ENCODE measurements around the gene COL21A1.

COL21A1 gene

GRCh38 chr6:56156643-56157042 is 90.7 kb downstream of the COL21A1 start:
- H3K9me3 ChIP-seq (ENCODE audit: insufficient read depth, low read length, severe bottlenecking), result no peaks in the 10 kb centered on the region
- no peak overlapping the region for H3K4me2 ChIP-seq (ENCODE audit: insufficient read depth, low read length)
- DNase-seq (no peak), ATAC-seq (ENCODE audit: insufficient read depth, low read depth) (no peak)
- no peak overlapping the region for H3K4me3 ChIP-seq (ENCODE audit: low read depth in 1 of 2, low read length in 2 of 2)
- no peak overlapping the region for H3K27ac ChIP-seq (ENCODE audit: low read length)
- TF ChIP-seq CTCF (IDR thresholded peaks at IDR 0.05; ENCODE audit: borderline replicate concordance, extremely low read depth, low read length, poor library complexity, severe bottlenecking) (no peak), EZH2 (IDR thresholded peaks at IDR 0.05; ENCODE audit: borderline replicate concordance, low read depth, low read length, severe bottlenecking) (no peak)
- H4K20me1 ChIP-seq (ENCODE audit: insufficient read depth, low read length), result no peaks in the 10 kb centered on the region
- no peak overlapping the region for H2AFZ ChIP-seq (ENCODE audit: low read depth, low read length)
- H3K4me1 ChIP-seq (ENCODE audit: insufficient read depth, low read length), result no peaks in the 10 kb centered on the region
- no peaks in the 10 kb centered on the region for H3K36me3 ChIP-seq (ENCODE audit: insufficient read depth, low read length)
- no peaks in the 10 kb centered on the region for H3K27me3 ChIP-seq (ENCODE audit: insufficient read depth, low read length, poor library complexity)
- H3K9ac ChIP-seq (ENCODE audit: low read depth, low read length), result no peak overlapping the region
- H3K79me2 ChIP-seq (ENCODE audit: insufficient read depth, low read length), result no peaks in the 10 kb centered on the region

DNA sequence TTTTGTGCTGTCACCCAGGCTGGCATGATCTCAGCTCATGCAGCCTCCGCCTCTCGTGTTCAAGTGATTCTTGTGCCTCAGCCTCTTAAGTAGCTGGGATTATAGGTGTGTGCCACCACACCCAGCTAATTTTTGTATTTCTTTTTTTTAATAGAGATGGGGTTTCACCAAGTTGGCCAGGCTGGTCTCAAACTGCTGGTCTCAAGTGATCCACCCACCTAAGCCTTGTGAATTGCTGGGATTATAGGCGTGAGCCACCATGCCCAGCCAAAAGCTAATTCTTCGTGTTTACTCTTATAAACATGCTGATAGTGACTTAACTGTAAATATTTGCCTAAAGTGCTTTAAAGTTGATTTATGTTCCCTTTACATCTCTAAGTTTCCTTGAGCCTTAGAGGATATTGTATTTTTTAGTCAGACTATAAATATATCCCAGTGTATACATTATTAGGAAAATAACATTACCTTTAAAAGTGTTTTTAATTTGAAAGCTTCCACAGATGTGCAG is 91.7 kb downstream of the COL21A1 start:
- Histone ChIP-seq H3K27me3 (ENCODE audit: insufficient read depth, low read length, poor library complexity) (no peaks in the 10 kb centered on the region), H3K27ac (ENCODE audit: low read length) (no peak overlapping the region), H3K9ac (ENCODE audit: low read depth, low read length) (no peak overlapping the region), H3K36me3 (ENCODE audit: insufficient read depth, low read length) (no peaks in the 10 kb centered on the region), H2AFZ (ENCODE audit: low read depth, low read length) (no peak overlapping the region), H4K20me1 (ENCODE audit: insufficient read depth, low read length) (no peaks in the 10 kb centered on the region), H3K4me2 (ENCODE audit: insufficient read depth, low read length) (no peak overlapping the region), H3K79me2 (ENCODE audit: insufficient read depth, low read length) (no peaks in the 10 kb centered on the region), H3K4me3 (ENCODE audit: low read depth in 1 of 2, low read length in 2 of 2) (no peak overlapping the region), H3K4me1 (ENCODE audit: insufficient read depth, low read length) (no peaks in the 10 kb centered on the region), H3K9me3 (ENCODE audit: insufficient read depth, low read length, severe bottlenecking) (no peaks in the 10 kb centered on the region)
- no peak for DNase-seq
- no peak for TF ChIP-seq CTCF (IDR thresholded peaks at IDR 0.05; ENCODE audit: borderline replicate concordance, extremely low read depth, low read length, poor library complexity, severe bottlenecking)
- no peak for TF ChIP-seq EZH2 (IDR thresholded peaks at IDR 0.05; ENCODE audit: borderline replicate concordance, low read depth, low read length, severe bottlenecking)
- ATAC-seq (ENCODE audit: insufficient read depth, low read depth), result no peak

DNA sequence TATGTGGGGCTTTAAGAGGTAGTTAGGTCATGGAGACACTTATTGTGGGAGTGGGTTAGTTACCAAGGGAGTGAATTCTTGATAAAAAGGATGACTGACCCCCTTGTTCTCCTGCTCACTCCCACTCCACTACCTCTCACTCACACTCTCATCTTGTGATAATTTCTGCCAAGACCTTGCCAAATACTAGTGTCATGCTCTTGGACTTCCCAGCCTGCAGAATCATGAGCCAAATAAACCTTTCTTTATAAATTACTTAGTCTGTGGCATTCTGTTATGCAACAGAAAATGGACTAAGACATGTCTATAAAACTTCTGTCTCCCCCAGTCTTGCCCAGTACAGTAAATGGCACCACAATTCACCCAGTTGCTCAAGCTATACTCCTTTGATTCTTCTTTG is 93.3 kb downstream of the COL21A1 start:
- H3K4me3 ChIP-seq (ENCODE audit: low read depth in 1 of 2, low read length in 2 of 2), result no peak overlapping the region
- H3K27ac ChIP-seq (ENCODE audit: low read length), result no peak overlapping the region
- H3K4me2 ChIP-seq (ENCODE audit: insufficient read depth, low read length), result no peak overlapping the region
- no peaks in the 10 kb centered on the region for H3K9me3 ChIP-seq (ENCODE audit: insufficient read depth, low read length, severe bottlenecking)
- DNase-seq (no peak), ATAC-seq (ENCODE audit: insufficient read depth, low read depth) (no peak)
- H2AFZ ChIP-seq (ENCODE audit: low read depth, low read length), result no peak overlapping the region
- H3K4me1 ChIP-seq (ENCODE audit: insufficient read depth, low read length), result no peaks in the 10 kb centered on the region
- no peak overlapping the region for H3K9ac ChIP-seq (ENCODE audit: low read depth, low read length)
- no peaks in the 10 kb centered on the region for H3K27me3 ChIP-seq (ENCODE audit: insufficient read depth, low read length, poor library complexity)
- H4K20me1 ChIP-seq (ENCODE audit: insufficient read depth, low read length), result no peaks in the 10 kb centered on the region
- no peaks in the 10 kb centered on the region for H3K36me3 ChIP-seq (ENCODE audit: insufficient read depth, low read length)
- TF ChIP-seq EZH2 (IDR thresholded peaks at IDR 0.05; ENCODE audit: borderline replicate concordance, low read depth, low read length, severe bottlenecking) (no peak), CTCF (IDR thresholded peaks at IDR 0.05; ENCODE audit: borderline replicate concordance, extremely low read depth, low read length, poor library complexity, severe bottlenecking) (no peak)
- H3K79me2 ChIP-seq (ENCODE audit: insufficient read depth, low read length), result no peaks in the 10 kb centered on the region

- Histone ChIP-seq H3K36me3 (ENCODE audit: insufficient read depth, low read length) (no peaks in the 10 kb centered on the region), H3K4me1 (ENCODE audit: insufficient read depth, low read length) (no peaks in the 10 kb centered on the region), H3K4me2 (ENCODE audit: insufficient read depth, low read length) (no peak overlapping the region), H3K9ac (ENCODE audit: low read depth, low read length) (no peak overlapping the region), H3K9me3 (ENCODE audit: insufficient read depth, low read length, severe bottlenecking) (no peaks in the 10 kb centered on the region), H4K20me1 (ENCODE audit: insufficient read depth, low read length) (no peaks in the 10 kb centered on the region), H3K4me3 (ENCODE audit: low read depth in 1 of 2, low read length in 2 of 2) (no peak overlapping the region), H3K27ac (ENCODE audit: low read length) (no peak overlapping the region), H3K27me3 (ENCODE audit: insufficient read depth, low read length, poor library complexity) (no peaks in the 10 kb centered on the region), H2AFZ (ENCODE audit: low read depth, low read length) (no peak overlapping the region), H3K79me2 (ENCODE audit: insufficient read depth, low read length) (no peaks in the 10 kb centered on the region)
- no peak for TF ChIP-seq CTCF (IDR thresholded peaks at IDR 0.05; ENCODE audit: borderline replicate concordance, extremely low read depth, low read length, poor library complexity, severe bottlenecking)
- no peak for TF ChIP-seq EZH2 (IDR thresholded peaks at IDR 0.05; ENCODE audit: borderline replicate concordance, low read depth, low read length, severe bottlenecking)
- ATAC-seq (ENCODE audit: insufficient read depth, low read depth), result no peak
- no peak for DNase-seq
Observed at GRCh38 chr6:56152611-56153010, 94.8 kb downstream of the COL21A1 start.

Data from DND-41 (cell line).